AG08395 (cell line): Measurements from ENCODE around the gene BAX.

ENCODE experiments used
- DNase-seq: peaks from one replicate; pipeline ENCODE4 v3.0.0; 2012; ENCODE audit warnings: mixed read lengths, low spot score

Gene BAX

GRCh38 chr19:48933382-48933932 lies 21.2 kb upstream of the BAX start, which contains the start of gene DHDH:
Gene DHDH (plus strand): TSS chr19:48933699. CDS start chr19:48933722, 23 bp downstream.
- DNase-seq = peak; percentile 48

- no peak for DNase-seq
Observed at GRCh38 chr19:48934837-48935236, 19.8 kb upstream of the BAX start.

- no peak for DNase-seq
Observed at GRCh38 chr19:48935864-48936263, 18.8 kb upstream of the BAX start.

- no peak for DNase-seq
Observed at GRCh38 chr19:48938256-48938655, 16.4 kb upstream of the BAX start.

- DNase-seq = no peak
Observed at GRCh38 chr19:48940902-48941301, 13.8 kb upstream of the BAX start.

- DNase-seq = no peak
Observed at GRCh38 chr19:48943081-48943480, 11.6 kb upstream of the BAX start.

- DNase-seq = no peak
Observed at GRCh38 chr19:48945415-48945814, 9.3 kb upstream of the BAX start.

GRCh38 chr19:48945817-48946216 lies 8.9 kb upstream of the BAX start:
- no peak for DNase-seq

GRCh38 chr19:48946463-48947257 lies 8.0 kb upstream of the BAX start:
- no peak for DNase-seq

GRCh38 chr19:48947258-48947542 lies 7.5 kb upstream of the BAX start:
- DNase-seq = no peak

- no peak for DNase-seq
Observed at GRCh38 chr19:48950159-48950558, 4.5 kb upstream of the BAX start.

- no peak for DNase-seq
Observed at GRCh38 chr19:48950830-48951519, 3.7 kb upstream of the BAX start.

GRCh38 chr19:48953141-48953540 lies 1.5 kb upstream of the BAX start:
- no peak for DNase-seq

- no peak for DNase-seq
Observed at GRCh38 chr19:48953990-48954594, 583 bp upstream of the BAX start.

GRCh38 chr19:48955308-48955958 lies 758 bp downstream of the BAX start:
- DNase-seq = no peak

- DNase-seq = no peak
Observed at GRCh38 chr19:48958006-48958405, 3.3 kb downstream of the BAX start.

GRCh38 chr19:48959341-48960239 lies 4.9 kb downstream of the BAX start:
- DNase-seq = no peak

- no peak for DNase-seq
Observed at GRCh38 chr19:48961051-48961649, 6.5 kb downstream of the BAX start.

GRCh38 chr19:48961673-48962028 lies 7.0 kb downstream of the BAX start:
- DNase-seq = no peak

- DNase-seq = no peak
Observed at GRCh38 chr19:48962029-48962848, 7.6 kb downstream of the BAX start.
